HepG2 (cell line): ENCODE data around the gene RIPOR1. TPM values are rescaled to one million over a fixed set of nuclear protein-coding genes. Genes with fewer than 3 reads are reported as not detected.

ENCODE experiments used
- CBX5 ChIP-seq: sonication (generic); formaldehyde crosslinking; IDR thresholded peaks from 2 replicates; pipeline ENCODE4 v1.4.0; 2020; ENCODE audit warnings: missing genetic modification reagents, borderline replicate concordance
- DMAP1 ChIP-seq: IDR thresholded peaks from 2 replicates; pipeline ENCODE4 v1.6.1; 2016
- ELF1 ChIP-seq: sonication (generic); formaldehyde crosslinking; IDR thresholded peaks from 2 replicates; pipeline ENCODE4 v1.4.0; 2020; ENCODE audit warnings: missing genetic modification reagents
- ETV5 ChIP-seq: IDR thresholded peaks from 2 replicates; pipeline ENCODE4 v1.6.1; 2018; ENCODE audit warnings: missing biosample characterization, missing genetic modification reagents, inconsistent platforms, borderline replicate concordance
- GATAD2A ChIP-seq: IDR thresholded peaks from 2 replicates; pipeline ENCODE4 v1.6.1; 2016
- GTF2F1 ChIP-seq: fragments of 150-350 bp; IDR thresholded peaks from 2 replicates; pipeline ENCODE4 v1.6.1; 2014; ENCODE audit warnings: low read length
- HOXA7 ChIP-seq: sonication (generic); formaldehyde crosslinking; IDR thresholded peaks from 2 replicates; pipeline ENCODE4 v1.8.1; 2022; ENCODE audit warnings: mild to moderate bottlenecking, missing genetic modification reagents, moderate library complexity
- IKZF4 ChIP-seq: sonication (generic); formaldehyde crosslinking; IDR thresholded peaks from 2 replicates; pipeline ENCODE4 v1.5.1; 2020; ENCODE audit warnings: borderline replicate concordance, mild to moderate bottlenecking, low read depth, missing genetic modification reagents; ENCODE audit errors: not compliant biosample characterization
- KLF16 ChIP-seq, 2 experiments: sonication (generic) in 1 of 2; formaldehyde crosslinking in 1 of 2; IDR thresholded peaks; 2 replicates each; pipeline versions ENCODE4 v1.6.1 to v1.8.0; 2016 to 2023; ENCODE audit warnings: missing genetic modification reagents in 2 of 2, missing compliant biosample characterization in 1 of 2
- MEIS1 ChIP-seq: sonication (generic); formaldehyde crosslinking; IDR thresholded peaks from 2 replicates; pipeline ENCODE4 v1.9.0; 2021; ENCODE audit warnings: mild to moderate bottlenecking, missing genetic modification reagents, moderate library complexity, borderline replicate concordance
- MTERF4 ChIP-seq: sonication (generic); formaldehyde crosslinking; IDR thresholded peaks from 2 replicates; pipeline ENCODE4 v1.8.0; 2023; ENCODE audit warnings: mild to moderate bottlenecking, missing genetic modification reagents
- NFYB ChIP-seq: sonication (generic); formaldehyde crosslinking; IDR thresholded peaks from 2 replicates; pipeline ENCODE4 v1.4.0; 2020; ENCODE audit warnings: missing genetic modification reagents
- ONECUT2 ChIP-seq: sonication (generic); formaldehyde crosslinking; IDR thresholded peaks from 2 replicates; pipeline ENCODE4 v1.4.0; 2020; ENCODE audit warnings: missing genetic modification reagents
- RORA ChIP-seq: sonication (generic); formaldehyde crosslinking; IDR thresholded peaks from 2 replicates; pipeline ENCODE4 v1.5.0; 2020; ENCODE audit warnings: mild to moderate bottlenecking, missing genetic modification reagents, moderate library complexity
- SCMH1 ChIP-seq: sonication (generic); formaldehyde crosslinking; IDR thresholded peaks from 2 replicates; pipeline ENCODE4 v1.9.0; 2021; ENCODE audit warnings: missing genetic modification reagents, mild to moderate bottlenecking, borderline replicate concordance
- TARDBP ChIP-seq: sonication (generic); formaldehyde crosslinking; IDR thresholded peaks from 2 replicates; pipeline ENCODE4 v1.8.0; 2022; ENCODE audit warnings: mild to moderate bottlenecking, missing genetic modification reagents
- ZBTB14 ChIP-seq: sonication (generic); formaldehyde crosslinking; IDR thresholded peaks from 2 replicates; pipeline ENCODE4 v1.4.0; 2020; ENCODE audit warnings: missing genetic modification reagents
- ZBTB8A ChIP-seq: sonication (generic); formaldehyde crosslinking; IDR thresholded peaks from 2 replicates; pipeline ENCODE4 v1.4.0; 2020; ENCODE audit warnings: mild to moderate bottlenecking, low read depth, missing genetic modification reagents, borderline replicate concordance
- ZNF883 ChIP-seq: sonication (generic); formaldehyde crosslinking; IDR thresholded peaks from 2 replicates; pipeline ENCODE4 v1.5.1; 2020; ENCODE audit warnings: mild to moderate bottlenecking, missing genetic modification reagents; ENCODE audit errors: not compliant biosample characterization
- ZSCAN9 ChIP-seq: IDR thresholded peaks from 2 replicates; pipeline ENCODE4 v1.6.1; 2016; ENCODE audit warnings: borderline replicate concordance
- polyA plus RNA-seq, 8 experiments: library from polyadenylated mRNA; depleted of rRNA in 3 of 8; stranded (reverse) in 7 of 8; unstranded in 1 of 8; fragments of >200 nt; fragmentation: Illumina TruSeq in 4 of 8; extraction: Trizol in 4 of 8; gene quantifications; 2 replicates each; pipeline versions ENCODE4 v1.2.1 to v1.2.3, GENCODE V29; 2011 to 2016; ENCODE audit warnings: low read depth in 4 of 8, missing spikeins in 1 of 8, mixed read lengths in 1 of 8; ENCODE audit not compliant: insufficient read depth in 1 of 8
- total RNA-seq, 5 experiments: library from RNA; depleted of rRNA; stranded (reverse); fragments of >200 nt; fragmentation: Illumina TruSeq; extraction: Trizol; gene quantifications; 2 replicates each; pipeline ENCODE4 v1.2.3, GENCODE V29; 2016; ENCODE audit warnings: low read depth in 1 of 5
- TF ChIP-seq, protein P1 (sequence below): sonication (generic); formaldehyde crosslinking; IDR thresholded peaks from 2 replicates; pipeline ENCODE4 v1.5.1; 2020; ENCODE audit warnings: mild to moderate bottlenecking, missing genetic modification reagents, borderline replicate concordance
- TF ChIP-seq, protein P2 (sequence below): sonication (generic); formaldehyde crosslinking; IDR thresholded peaks from 2 replicates; pipeline ENCODE4 v1.8.0; 2022; ENCODE audit warnings: missing genetic modification reagents, low read depth, mild to moderate bottlenecking, borderline replicate concordance

The RIPOR1 gene
- total and polyA plus RNA-seq, 2 of the 13 experiments (the other 11 are each of a cell fraction or from before 2014, with no cell fraction given) = 4.6 to 8.1 TPM

- TF ChIP-seq GTF2F1 (no peak), SCMH1 (CRISPR knock-in tag) (no peak), KLF16 (CRISPR knock-in tag; IDR thresholded peaks at IDR 0.05) (no peak), ZBTB8A (CRISPR knock-in tag) (no peak), DMAP1 (CRISPR knock-in tag) (no peak), ZBTB14 (CRISPR knock-in tag) (no peak), HOXA7 (no peak), RORA (CRISPR knock-in tag) (no peak), TARDBP (0 out of 2 replicates have a peak, but pooled peaks have one; percentile 32), MTERF4 (CRISPR knock-in tag) (peak; percentile 17; the same call in 1 of the 2 replicates), ZNF883 (CRISPR knock-in tag) (no peak), MEIS1 (CRISPR knock-in tag) (no peak), ELF1 (CRISPR knock-in tag) (no peak), ZSCAN9 (CRISPR knock-in tag) (no peak), ONECUT2 (no peak), ETV5 (peak; percentile 74; the same call in 1 of the 2 replicates), GATAD2A (no peak), IKZF4 (CRISPR knock-in tag) (no peak), NFYB (CRISPR knock-in tag) (no peak), CBX5 (CRISPR knock-in tag) (no peak)
- TF ChIP-seq, protein P1, sequence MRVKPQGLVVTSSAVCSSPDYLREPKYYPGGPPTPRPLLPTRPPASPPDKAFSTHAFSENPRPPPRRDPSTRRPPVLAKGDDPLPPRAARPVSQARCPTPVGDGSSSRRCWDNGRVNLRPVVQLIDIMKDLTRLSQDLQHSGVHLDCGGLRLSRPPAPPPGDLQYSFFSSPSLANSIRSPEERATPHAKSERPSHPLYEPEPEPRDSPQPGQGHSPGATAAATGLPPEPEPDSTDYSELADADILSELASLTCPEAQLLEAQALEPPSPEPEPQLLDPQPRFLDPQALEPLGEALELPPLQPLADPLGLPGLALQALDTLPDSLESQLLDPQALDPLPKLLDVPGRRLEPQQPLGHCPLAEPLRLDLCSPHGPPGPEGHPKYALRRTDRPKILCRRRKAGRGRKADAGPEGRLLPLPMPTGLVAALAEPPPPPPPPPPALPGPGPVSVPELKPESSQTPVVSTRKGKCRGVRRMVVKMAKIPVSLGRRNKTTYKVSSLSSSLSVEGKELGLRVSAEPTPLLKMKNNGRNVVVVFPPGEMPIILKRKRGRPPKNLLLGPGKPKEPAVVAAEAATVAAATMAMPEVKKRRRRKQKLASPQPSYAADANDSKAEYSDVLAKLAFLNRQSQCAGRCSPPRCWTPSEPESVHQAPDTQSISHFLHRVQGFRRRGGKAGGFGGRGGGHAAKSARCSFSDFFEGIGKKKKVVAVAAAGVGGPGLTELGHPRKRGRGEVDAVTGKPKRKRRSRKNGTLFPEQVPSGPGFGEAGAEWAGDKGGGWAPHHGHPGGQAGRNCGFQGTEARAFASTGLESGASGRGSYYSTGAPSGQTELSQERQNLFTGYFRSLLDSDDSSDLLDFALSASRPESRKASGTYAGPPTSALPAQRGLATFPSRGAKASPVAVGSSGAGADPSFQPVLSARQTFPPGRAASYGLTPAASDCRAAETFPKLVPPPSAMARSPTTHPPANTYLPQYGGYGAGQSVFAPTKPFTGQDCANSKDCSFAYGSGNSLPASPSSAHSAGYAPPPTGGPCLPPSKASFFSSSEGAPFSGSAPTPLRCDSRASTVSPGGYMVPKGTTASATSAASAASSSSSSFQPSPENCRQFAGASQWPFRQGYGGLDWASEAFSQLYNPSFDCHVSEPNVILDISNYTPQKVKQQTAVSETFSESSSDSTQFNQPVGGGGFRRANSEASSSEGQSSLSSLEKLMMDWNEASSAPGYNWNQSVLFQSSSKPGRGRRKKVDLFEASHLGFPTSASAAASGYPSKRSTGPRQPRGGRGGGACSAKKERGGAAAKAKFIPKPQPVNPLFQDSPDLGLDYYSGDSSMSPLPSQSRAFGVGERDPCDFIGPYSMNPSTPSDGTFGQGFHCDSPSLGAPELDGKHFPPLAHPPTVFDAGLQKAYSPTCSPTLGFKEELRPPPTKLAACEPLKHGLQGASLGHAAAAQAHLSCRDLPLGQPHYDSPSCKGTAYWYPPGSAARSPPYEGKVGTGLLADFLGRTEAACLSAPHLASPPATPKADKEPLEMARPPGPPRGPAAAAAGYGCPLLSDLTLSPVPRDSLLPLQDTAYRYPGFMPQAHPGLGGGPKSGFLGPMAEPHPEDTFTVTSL (CRISPR knock-in tag) = no peak
- TF ChIP-seq, protein P2, sequence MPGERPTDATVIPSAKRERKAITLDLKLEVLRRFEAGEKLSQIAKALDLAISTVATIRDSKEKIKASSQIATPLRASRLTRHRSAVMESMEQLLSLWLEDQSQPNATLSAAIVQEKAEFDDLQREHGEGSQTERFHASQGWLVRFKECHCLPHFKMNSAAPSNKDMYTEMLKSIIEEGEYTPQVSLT (CRISPR knock-in tag) = no peak
Measured at GRCh38 chr16:67530013-67530939, 1.6 kb downstream of the RIPOR1 start (continued).
